ENCODE data around the gene HUNK.

The HUNK gene

GRCh38 chr21:32043458-32043857, 170.6 kb downstream of the HUNK start:
- no peak overlapping the region for H3K27ac ChIP-seq
- DNase-seq (ENCODE audit: low spot score), result no peak
- POLR2A ChIA-PET (ENCODE audit: low non-redundant PET), result no interaction called here
- TF ChIP-seq, protein P1, sequence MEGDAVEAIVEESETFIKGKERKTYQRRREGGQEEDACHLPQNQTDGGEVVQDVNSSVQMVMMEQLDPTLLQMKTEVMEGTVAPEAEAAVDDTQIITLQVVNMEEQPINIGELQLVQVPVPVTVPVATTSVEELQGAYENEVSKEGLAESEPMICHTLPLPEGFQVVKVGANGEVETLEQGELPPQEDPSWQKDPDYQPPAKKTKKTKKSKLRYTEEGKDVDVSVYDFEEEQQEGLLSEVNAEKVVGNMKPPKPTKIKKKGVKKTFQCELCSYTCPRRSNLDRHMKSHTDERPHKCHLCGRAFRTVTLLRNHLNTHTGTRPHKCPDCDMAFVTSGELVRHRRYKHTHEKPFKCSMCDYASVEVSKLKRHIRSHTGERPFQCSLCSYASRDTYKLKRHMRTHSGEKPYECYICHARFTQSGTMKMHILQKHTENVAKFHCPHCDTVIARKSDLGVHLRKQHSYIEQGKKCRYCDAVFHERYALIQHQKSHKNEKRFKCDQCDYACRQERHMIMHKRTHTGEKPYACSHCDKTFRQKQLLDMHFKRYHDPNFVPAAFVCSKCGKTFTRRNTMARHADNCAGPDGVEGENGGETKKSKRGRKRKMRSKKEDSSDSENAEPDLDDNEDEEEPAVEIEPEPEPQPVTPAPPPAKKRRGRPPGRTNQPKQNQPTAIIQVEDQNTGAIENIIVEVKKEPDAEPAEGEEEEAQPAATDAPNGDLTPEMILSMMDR (conservative IDR thresholded peaks at IDR 0.05; ENCODE audit: low read depth), result no peak
- CTCF ChIA-PET, result no interaction called here

GRCh38 chr21:32044205-32045180, 171.7 kb downstream of the HUNK start:
- ChIA-PET POLR2A (ENCODE audit: low non-redundant PET) (no interaction called here), CTCF (no interaction called here)
- no peak overlapping the region for H3K27ac ChIP-seq
- no peak for DNase-seq (ENCODE audit: low spot score)
- TF ChIP-seq, protein P1 (conservative IDR thresholded peaks at IDR 0.05; ENCODE audit: low read depth), result no peak

- DNase-seq (ENCODE audit: low spot score), result no peak
- CTCF ChIA-PET, result no interaction called here
- TF ChIP-seq, protein P1 (conservative IDR thresholded peaks at IDR 0.05; ENCODE audit: low read depth), result no peak
- no peak overlapping the region for H3K27ac ChIP-seq
- POLR2A ChIA-PET (ENCODE audit: low non-redundant PET), result no interaction called here
Observed at GRCh38 chr21:32046191-32046590, 173.4 kb downstream of the HUNK start.

DNA sequence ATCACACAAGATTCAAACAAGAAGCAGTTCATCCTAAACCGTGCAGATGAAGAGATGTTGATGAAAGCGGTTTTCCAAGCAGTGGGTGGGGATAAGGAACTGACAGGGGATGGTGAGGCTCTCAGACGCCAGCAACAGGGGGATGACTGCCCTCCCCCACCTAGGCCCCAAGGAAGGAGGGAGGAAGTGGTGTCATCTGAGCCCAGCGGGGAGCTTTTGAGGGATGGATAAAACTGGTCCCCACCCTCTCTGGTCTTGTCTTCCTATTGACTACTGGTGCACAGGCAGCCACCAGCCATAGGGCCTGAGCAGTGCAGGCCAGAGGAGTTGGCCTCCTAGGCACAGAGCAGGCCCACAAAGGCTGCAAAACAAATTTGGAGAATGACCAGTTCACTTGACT, 175.5 kb downstream of the HUNK start:
- DNase-seq (ENCODE audit: low spot score), result no peak
- H3K27ac ChIP-seq, result no peak overlapping the region
- TF ChIP-seq, protein P1 (conservative IDR thresholded peaks at IDR 0.05; ENCODE audit: low read depth), result no peak
- ChIA-PET POLR2A (ENCODE audit: low non-redundant PET) (no interaction called here), CTCF (no interaction called here)

All from RWPE1 (cell line).